HAP-1 (cell line): Measurements from ENCODE around the gene TTC6.

Experiments
- DNase-seq, 2 experiments: peaks; one replicate each; pipeline ENCODE4 v3.0.0-alpha.2; 2016 to 2020; ENCODE audit warnings: low spot score in 2 of 2
- H3K27me3 ChIP-seq: fragments of 250-450 bp; sonication (Bioruptor Pico); 2 replicates; pipeline ENCODE4 v1.5.1; 2020; ENCODE audit warnings: low read depth, mild to moderate bottlenecking, moderate library complexity
- H3K36me3 ChIP-seq: fragments of 250-450 bp; sonication (Bioruptor Pico); replicated peaks from 2 replicates; pipeline ENCODE4 v1.5.1; 2020; ENCODE audit warnings: mild to moderate bottlenecking
- H3K4me1 ChIP-seq: fragments of 250-450 bp; sonication (Bioruptor Pico); 2 replicates; pipeline ENCODE4 v1.5.1; 2020; ENCODE audit warnings: mild to moderate bottlenecking
- H3K4me3 ChIP-seq: fragments of 250-450 bp; sonication (Bioruptor Pico); 2 replicates; pipeline ENCODE4 v1.5.1; 2020; ENCODE audit warnings: mild to moderate bottlenecking, moderate library complexity
- H3K9me3 ChIP-seq: fragments of 250-450 bp; sonication (Bioruptor Pico); 2 replicates; pipeline ENCODE4 v1.5.1; 2020; ENCODE audit warnings: mild to moderate bottlenecking, moderate library complexity
- in situ Hi-C: fragments of 300-500 bp; cut with MboI; formaldehyde crosslinking; loops from 3 replicates; pipeline ENCODE4 v1.14.3; 2020; ENCODE audit warnings: low sequenced_read_pairs, inconsistent platforms, mixed read lengths

Gene TTC6

GRCh38 chr14:37573356-37573755 lies 22.1 kb upstream of the TTC6 start:
- Histone ChIP-seq H3K27me3 (no peaks in the 10 kb centered on the region), H3K4me1 (no peaks in the 10 kb centered on the region), H3K36me3 (no peaks in the 10 kb centered on the region), H3K9me3 (no peaks in the 10 kb centered on the region), H3K4me3 (no peak overlapping the region)
- in situ Hi-C loops: no loop called here
- no peak for DNase-seq

- in situ Hi-C loops: no loop called here
- Histone ChIP-seq H3K36me3 (no peaks in the 10 kb centered on the region), H3K4me3 (no peak overlapping the region), H3K9me3 (no peaks in the 10 kb centered on the region), H3K4me1 (peaks cover 1% of the 10 kb centered on the region; the same call in 1 of the 2 replicates), H3K27me3 (no peaks in the 10 kb centered on the region)
- DNase-seq: peak in 1 of 2 experiments; percentile 41
These were observed 16.2 kb upstream of the TTC6 start for GRCh38 chr14:37579274-37579673.

- Histone ChIP-seq H3K27me3 (no peaks in the 10 kb centered on the region), H3K4me3 (no peak overlapping the region), H3K4me1 (peaks cover 8% of the 10 kb centered on the region; the same call in 1 of the 2 replicates), H3K9me3 (no peaks in the 10 kb centered on the region), H3K36me3 (no peaks in the 10 kb centered on the region)
- DNase-seq: no peak
- in situ Hi-C loops: loop anchor here (10.0 kb wide), 1 partner anchor 325 kb away; no protein-coding TSS in a partner anchor
These were observed 15.3 kb upstream of the TTC6 start for GRCh38 chr14:37580146-37580545.

- in situ Hi-C loops: loop anchor here (10.0 kb wide), 1 partner anchor 329 kb away; no protein-coding TSS in a partner anchor
- peak; percentile 73 to 79 for DNase-seq
These were observed 11.8 kb upstream of the TTC6 start for GRCh38 chr14:37583358-37584210.

GRCh38 chr14:37584211-37585100 lies 11.0 kb upstream of the TTC6 start:
- H3K9me3 ChIP-seq: no peaks in the 10 kb centered on the region
- H3K4me1 ChIP-seq: peaks cover 32% of the 10 kb centered on the region
- peak overlapping the region; percentile 3; the same call in 1 of the 2 replicates for H3K4me3 ChIP-seq
- H3K27me3 ChIP-seq: no peaks in the 10 kb centered on the region
- in situ Hi-C loops: loop anchor here (10.0 kb wide), 1 partner anchor 330 kb away; no protein-coding TSS in a partner anchor
- no peaks in the 10 kb centered on the region for H3K36me3 ChIP-seq
- DNase-seq: no peak

More at GRCh38 chr14:37583358-37584210, 11.8 kb upstream of the TTC6 start:
- peak overlapping the region; percentile 27 for H3K4me3 ChIP-seq
- no peaks in the 10 kb centered on the region for H3K9me3 ChIP-seq
- H3K27me3 ChIP-seq: no peaks in the 10 kb centered on the region
- H3K4me1 ChIP-seq: peaks cover 32% of the 10 kb centered on the region
- no peaks in the 10 kb centered on the region for H3K36me3 ChIP-seq

- in situ Hi-C loops: loop anchor here (10.0 kb wide), 1 partner anchor 330 kb away; no protein-coding TSS in a partner anchor
- Histone ChIP-seq H3K9me3 (no peaks in the 10 kb centered on the region), H3K4me1 (peaks cover 35% of the 10 kb centered on the region), H3K36me3 (peaks cover 1% of the 10 kb centered on the region; the same call in 1 of the 2 replicates), H3K27me3 (no peaks in the 10 kb centered on the region), H3K4me3 (no peak overlapping the region)
- DNase-seq: no peak
These were observed 10.3 kb upstream of the TTC6 start for GRCh38 chr14:37585101-37585511.

GRCh38 chr14:37585971-37586796 lies 9.2 kb upstream of the TTC6 start:
- in situ Hi-C loops: loop anchor here (10.0 kb wide), 1 partner anchor 331 kb away; no protein-coding TSS in a partner anchor
- H3K9me3 ChIP-seq: no peaks in the 10 kb centered on the region
- peaks cover 46% of the 10 kb centered on the region for H3K4me1 ChIP-seq
- no peak overlapping the region for H3K4me3 ChIP-seq
- peaks cover 12% of the 10 kb centered on the region for H3K36me3 ChIP-seq
- no peak for DNase-seq
- H3K27me3 ChIP-seq: no peaks in the 10 kb centered on the region

GRCh38 chr14:37586797-37587130 lies 8.7 kb upstream of the TTC6 start:
- H3K36me3 ChIP-seq: peaks cover 16% of the 10 kb centered on the region
- H3K4me1 ChIP-seq: peaks cover 46% of the 10 kb centered on the region
- no peak for DNase-seq
- no peak overlapping the region for H3K4me3 ChIP-seq
- H3K9me3 ChIP-seq: no peaks in the 10 kb centered on the region
- no peaks in the 10 kb centered on the region for H3K27me3 ChIP-seq
- in situ Hi-C loops: loop anchor here (10.0 kb wide), 1 partner anchor 332 kb away; no protein-coding TSS in a partner anchor

GRCh38 chr14:37587131-37587803 lies 8.2 kb upstream of the TTC6 start:
- Histone ChIP-seq H3K36me3 (peaks cover 21% of the 10 kb centered on the region), H3K4me3 (peak overlapping the region; percentile 41), H3K9me3 (no peaks in the 10 kb centered on the region), H3K4me1 (peaks cover 46% of the 10 kb centered on the region), H3K27me3 (no peaks in the 10 kb centered on the region)
- DNase-seq: no peak
- in situ Hi-C loops: loop anchor here (10.0 kb wide), 1 partner anchor 332 kb away; no protein-coding TSS in a partner anchor

GRCh38 chr14:37587881-37588666 lies 7.4 kb upstream of the TTC6 start:
- Histone ChIP-seq H3K9me3 (no peaks in the 10 kb centered on the region), H3K27me3 (no peaks in the 10 kb centered on the region), H3K4me3 (peak overlapping the region; percentile 41), H3K4me1 (peaks cover 46% of the 10 kb centered on the region), H3K36me3 (peaks cover 22% of the 10 kb centered on the region)
- in situ Hi-C loops: loop anchor here (10.0 kb wide), 1 partner anchor 333 kb away; no protein-coding TSS in a partner anchor
- DNase-seq: peak; percentile 37 to 68

- peak overlapping the region; percentile 41 for H3K4me3 ChIP-seq
- H3K27me3 ChIP-seq: no peaks in the 10 kb centered on the region
- in situ Hi-C loops: loop anchor here (10.0 kb wide), 1 partner anchor 334 kb away; no protein-coding TSS in a partner anchor
These were observed 6.8 kb upstream of the TTC6 start for GRCh38 chr14:37588667-37588955.

More at GRCh38 chr14:37588667-37588955, 6.8 kb upstream of the TTC6 start:
- H3K4me1 ChIP-seq: peaks cover 46% of the 10 kb centered on the region
- H3K36me3 ChIP-seq: peaks cover 22% of the 10 kb centered on the region
- H3K9me3 ChIP-seq: no peaks in the 10 kb centered on the region
- peak in 1 of 2 experiments; percentile 48 for DNase-seq
